ENCODE measurements around the gene GCKR.

- TF ChIP-seq CTCF (conservative IDR thresholded peaks at IDR 0.05) = no peak
- TF ChIP-seq ZFX (IDR thresholded peaks at IDR 0.05) = no peak
Measured at GRCh38 chr2:27561060-27561459, 64.4 kb downstream of the GCKR start.
